K562 (cell line): ENCODE results near the gene RSPRY1. TPM values are rescaled to one million over a fixed set of nuclear protein-coding genes. Genes with fewer than 3 reads are reported as not detected.

ENCODE experiments used
- ATAC-seq: fragments of 200-7000 bp; cut with Tn5 transposase; 3 replicates; pipeline ENCODE4 v1.9.1; 2020; ENCODE audit warnings: moderate library complexity
- BruUV-seq: library from RNA; stranded (reverse); fragments of 400-500 nt; replicated peaks from 2 replicates; lab custom pipeline; 2021; lab: Mats Ljungman, UMichigan
- CTCF ChIA-PET: fragments of 300-600 bp; formaldehyde crosslinking; extraction: SDS; loops from one replicate; lab custom pipeline; 2021; ENCODE audit warnings: low intra/inter-chr PET ratio; lab: Yijun Ruan, JAX
- POLR2A ChIA-PET: fragments of 300-600, 350-650 bp; sonication (Branson Sonifier 250); formaldehyde crosslinking; extraction: SDS; loops from one replicate; lab custom pipeline; 2021; ENCODE audit warnings: antibody characterized with exemption, inconsistent platforms; lab: Yijun Ruan, JAX
- DNase-seq, 4 experiments: peaks; one replicate each; pipeline versions ENCODE4 v3.0.0 to v3.0.0-alpha.2; 2011 to 2018; ENCODE audit warnings: low spot score in 3 of 4, mixed read lengths in 3 of 4; ENCODE audit errors: extremely low read depth in 1 of 4
- FAIRE-seq: peaks from 2 replicates; lab custom pipeline; 2011; peaks lifted over from hg19 to GRCh38; lab: Jason Lieb, UNC
- H2AFZ ChIP-seq: 2 replicates; pipeline ENCODE4 v1.6.0; 2011; ENCODE audit warnings: low read depth, low read length, control low read depth, inconsistent platforms
- H3K27ac ChIP-seq: fragments of 200-600 bp; 3 replicates; pipeline ENCODE4 v1.8.0; 2011; ENCODE audit warnings: low read depth, mild to moderate bottlenecking, control low read depth, inconsistent platforms, low read length, moderate library complexity, mixed read lengths; ENCODE audit errors: extremely low read depth
- H3K27me3 ChIP-seq, 2 experiments: fragments of 300-600 bp in 1 of 2; 2 replicates in 1 of 2; 3 replicates in 1 of 2; pipeline versions ENCODE4 v1.6.0 to v1.8.0; 2011; ENCODE audit warnings: inconsistent platforms in 2 of 2, low read length in 2 of 2, mild to moderate bottlenecking in 1 of 2, mixed read lengths in 1 of 2, moderate library complexity in 1 of 2; ENCODE audit not compliant: control insufficient read depth in 2 of 2, insufficient read depth in 2 of 2
- H3K36me3 ChIP-seq: fragments of 300-600 bp; 3 replicates; pipeline ENCODE4 v1.8.0; 2011; ENCODE audit warnings: mild to moderate bottlenecking, low read length, inconsistent platforms; ENCODE audit not compliant: control insufficient read depth, insufficient read depth
- H3K4me1 ChIP-seq, 2 experiments: fragments of 200-600 bp in 1 of 2; replicated peaks in 1 of 2; 2 replicates in 1 of 2; 3 replicates in 1 of 2; pipeline versions ENCODE4 v1.5.1 to v1.8.0; 2011; ENCODE audit warnings: inconsistent platforms in 2 of 2, low read length in 2 of 2, mild to moderate bottlenecking in 1 of 2, mixed read lengths in 1 of 2, moderate library complexity in 1 of 2; ENCODE audit not compliant: control insufficient read depth in 2 of 2, insufficient read depth in 2 of 2
- H3K4me2 ChIP-seq: 2 replicates; pipeline ENCODE4 v1.6.1; 2011; ENCODE audit warnings: low read length, control low read depth, inconsistent platforms, mixed read lengths; ENCODE audit not compliant: insufficient read depth
- H3K4me3 ChIP-seq: fragments of 200-600 bp; sonication (generic), shearing (Covaris generic); 2 replicates; pipeline ENCODE4 v1.5.1; 2016; ENCODE audit warnings: control low read depth, inconsistent platforms
- H3K79me2 ChIP-seq: fragments of 200-600 bp; 3 replicates; pipeline ENCODE4 v1.8.0; 2011; ENCODE audit warnings: low read length, inconsistent platforms; ENCODE audit not compliant: control insufficient read depth, insufficient read depth
- H3K9ac ChIP-seq, 2 experiments: 2 replicates each; pipeline versions ENCODE4 v1.6.0 to v1.6.1; 2011; ENCODE audit warnings: low read depth in 2 of 2, low read length in 2 of 2, control low read depth in 1 of 2, inconsistent platforms in 1 of 2, mild to moderate bottlenecking in 1 of 2, mixed read lengths in 1 of 2; ENCODE audit not compliant: insufficient read depth in 1 of 2
- H3K9me1 ChIP-seq: one replicate; pipeline ENCODE4 v1.6.0; 2011; ENCODE audit warnings: inconsistent platforms, mild to moderate bottlenecking, low read length, moderate library complexity; ENCODE audit not compliant: control insufficient read depth, insufficient read depth
- H3K9me3 ChIP-seq: replicated peaks from 2 replicates; pipeline ENCODE4 v1.5.1; 2011; ENCODE audit warnings: low read depth, low read length, inconsistent platforms; ENCODE audit not compliant: control insufficient read depth, insufficient read depth
- H4K20me1 ChIP-seq: replicated peaks from 2 replicates; pipeline ENCODE4 v1.6.1; 2011; ENCODE audit warnings: low read length, inconsistent platforms, mixed read lengths; ENCODE audit not compliant: control insufficient read depth, insufficient read depth
- BHLHE40 ChIP-seq: IDR thresholded peaks from 2 replicates; pipeline ENCODE4 v1.6.1; 2011; ENCODE audit warnings: low read length, improper control_type of control experiment
- HDAC8 ChIP-seq: fragments of 450-650 bp; IDR thresholded peaks from 2 replicates; pipeline ENCODE4 v1.6.1; 2016; ENCODE audit warnings: mild to moderate bottlenecking, missing genetic modification characterization, moderate library complexity, missing compliant biosample characterization
- MGA ChIP-seq: fragments of 450-650 bp; IDR thresholded peaks from 2 replicates; pipeline ENCODE4 v1.6.1; 2016; ENCODE audit warnings: mild to moderate bottlenecking, moderate library complexity
- THRB ChIP-seq: fragments of 450-650 bp; formaldehyde crosslinking; conservative IDR thresholded peaks from 2 replicates; pipeline ENCODE4 v1.4.0; 2022; ENCODE audit warnings: mild to moderate bottlenecking, missing genetic modification characterization
- ZFP91 ChIP-seq: sonication (generic); formaldehyde crosslinking; IDR thresholded peaks from 2 replicates; pipeline ENCODE4 v1.8.0; 2022; ENCODE audit warnings: mild to moderate bottlenecking, missing genetic modification reagents
- ZNF24 ChIP-seq: fragments of 450-650 bp; IDR thresholded peaks from 2 replicates; pipeline ENCODE4 v1.6.1; 2016
- ZNF431 ChIP-seq: sonication (generic); formaldehyde crosslinking; IDR thresholded peaks from 2 replicates; pipeline ENCODE4 v1.8.0; 2022; ENCODE audit warnings: mild to moderate bottlenecking, missing genetic modification reagents
- ZNF57 ChIP-seq: fragments of 450-650 bp; formaldehyde crosslinking; IDR thresholded peaks from 2 replicates; pipeline ENCODE4 v1.4.0; 2020; ENCODE audit warnings: mild to moderate bottlenecking, moderate library complexity
- in situ Hi-C: fragments of 300-500 bp; cut with MboI; formaldehyde crosslinking; loops from 4 replicates; pipeline ENCODE4 v1.15.0; 2018; ENCODE audit warnings: inconsistent platforms, mixed read lengths
- intact Hi-C: fragments of 100-400 bp; cut with micrococcal nuclease; formaldehyde crosslinking; loops from 2 replicates; pipeline ENCODE4 v1.14.2; 2022
- polyA plus RNA-seq, 8 experiments: library from polyadenylated mRNA; depleted of rRNA in 4 of 8; stranded (reverse) in 5 of 8; unstranded in 3 of 8; fragments of >200 nt; fragmentation: Nextera tagmentation in 2 of 8; fragmentation: Illumina TruSeq in 1 of 8; extraction: Ambion mirVana in 2 of 8; extraction: Trizol in 1 of 8; gene quantifications; 2 replicates each; pipeline versions ENCODE4 v1.2.1 to v1.2.3, GENCODE V29; 2011 to 2014; ENCODE audit warnings: inconsistent platforms in 1 of 8, missing spikeins in 1 of 8
- total RNA-seq, 7 experiments: library from RNA; depleted of rRNA in 6 of 7; stranded (reverse); fragments of >200 nt in 6 of 7; fragmentation: Illumina TruSeq in 2 of 7; extraction: Trizol in 2 of 7; gene quantifications; 2 replicates each; pipeline versions ENCODE4 v1.2.1 to v1.2.3, GENCODE V29; 2011 to 2021; ENCODE audit warnings: low replicate concordance in 1 of 7

Gene RSPRY1
- total and polyA plus RNA-seq, 9 of the 15 experiments (the other 6 are each of a cell fraction or from before 2014, with no cell fraction given), result 10.2 to 27.8 (median 20.8) TPM

- no peaks in the 10 kb centered on the region for H3K79me2 ChIP-seq
- no peak overlapping the region for H3K4me3 ChIP-seq
- no peaks in the 10 kb centered on the region for H4K20me1 ChIP-seq
- H3K4me2 ChIP-seq, result no peak overlapping the region
- no peak for DNase-seq
- POLR2A ChIA-PET, result no interaction called here
- peaks cover 85% of the 10 kb centered on the region for H3K36me3 ChIP-seq
- FAIRE-seq, result no peak
- intact Hi-C loops, result no loop called here
- ATAC-seq, result no peak
- no peak overlapping the region for H3K9ac ChIP-seq
- H3K4me1 ChIP-seq, result peaks cover 0 to 9% of the 10 kb centered on the region in 2 experiments; a peak in 2 of 5 replicates
- H3K9me1 ChIP-seq, result no peaks in the 10 kb centered on the region
- H2AFZ ChIP-seq, result no peak overlapping the region
- CTCF ChIA-PET, result no interaction called here
- H3K27ac ChIP-seq, result no peak overlapping the region
- no peaks in the 10 kb centered on the region for H3K9me3 ChIP-seq
- no peaks in the 10 kb centered on the region for H3K27me3 ChIP-seq
- in situ Hi-C loops, result no loop called here
- BruUV-seq, result no TSS peak
- no peak for TF ChIP-seq ZFP91 (CRISPR knock-in tag)
- TF ChIP-seq MGA, result no peak
- no peak for TF ChIP-seq THRB (CRISPR knock-in tag)
- no peak for TF ChIP-seq HDAC8
- no peak for TF ChIP-seq ZNF24
- no peak for TF ChIP-seq ZNF57
- TF ChIP-seq ZNF431 (CRISPR knock-in tag), result no peak
- no peak for TF ChIP-seq BHLHE40
Measured at GRCh38 chr16:57234707-57235092, 48.6 kb downstream of the RSPRY1 start.
